Activated CD8-positive, alpha-beta T cell treated with anti-CD3 and anti-CD28 coated beads for 36 hours (primary cell): ENCODE data around the gene GNAL. TPM values are rescaled to one million over a fixed set of nuclear protein-coding genes. Genes with fewer than 3 reads are reported as not detected.

Source experiments
- ATAC-seq: fragments of 200-7000 bp; cut with Tn5 transposase; one replicate; pipeline ENCODE4 v1.10.0; 2021; ENCODE audit warnings: mild to moderate bottlenecking, moderate library complexity
- CTCF ChIA-PET: fragments of 350-600 bp; sonication (Branson Sonifier 250); formaldehyde crosslinking; loops from one replicate; lab custom pipeline; 2021; ENCODE audit warnings: antibody characterized with exemption; lab: Charles Lee
- POLR2A ChIA-PET: fragments of 350-600 bp; sonication (Branson Sonifier 250); formaldehyde crosslinking; loops from one replicate; lab custom pipeline; 2021; ENCODE audit warnings: antibody characterized with exemption; lab: Charles Lee
- DNase-seq: peaks from one replicate; pipeline ENCODE4 v3.0.0-alpha.2; 2020
- H3K27ac Mint-ChIP-seq: one replicate; pipeline ENCODE4 v1.8.0; 2021; ENCODE audit warnings: mild to moderate bottlenecking, mixed read lengths
- H3K27me3 Mint-ChIP-seq: one replicate; pipeline ENCODE4 v1.8.0; 2021; ENCODE audit warnings: mixed read lengths
- H3K36me3 Mint-ChIP-seq: one replicate; pipeline ENCODE4 v1.8.0; 2021; ENCODE audit warnings: low read depth, mixed read lengths
- H3K4me1 Mint-ChIP-seq: one replicate; pipeline ENCODE4 v1.8.0; 2021; ENCODE audit warnings: low read depth, mixed read lengths
- H3K4me3 Mint-ChIP-seq: one replicate; pipeline ENCODE4 v1.8.0; 2021; ENCODE audit warnings: mild to moderate bottlenecking, moderate library complexity, mixed read lengths
- H3K9me3 Mint-ChIP-seq: one replicate; pipeline ENCODE4 v1.8.0; 2021; ENCODE audit warnings: mixed read lengths
- CTCF ChIP-seq: fragments of 200-600 bp; IDR thresholded peaks from one replicate; pipeline ENCODE4 v1.8.0; 2022; ENCODE audit warnings: antibody characterized with exemption, mild to moderate bottlenecking
- intact Hi-C: fragments of 100-400 bp; cut with micrococcal nuclease; formaldehyde crosslinking; loops from one replicate; pipeline ENCODE4 v1.10.0; 2022
- total RNA-seq, 2 experiments: library from RNA; stranded (reverse); gene quantifications; one replicate each; pipeline ENCODE4 v1.2.3, GENCODE V29; 2021

GNAL gene
- total RNA-seq, 2 experiments from 2014 or later = 0.11 TPM; not detected in 1

GRCh38 chr18:11667578-11667977, 21.5 kb upstream of the GNAL start:
- intact Hi-C loops = no loop called here
- no peak overlapping the region for H3K4me3 Mint-ChIP-seq
- H3K4me1 Mint-ChIP-seq = no peaks in the 10 kb centered on the region
- H3K27me3 Mint-ChIP-seq = no peaks in the 10 kb centered on the region
- DNase-seq (no peak), ATAC-seq (no peak)
- no peak for TF ChIP-seq CTCF
- ChIA-PET CTCF (interaction anchor here (4.1 kb wide), 1 partner anchor 12 kb away, joined by 25 read pairs; no protein-coding TSS in a partner anchor), POLR2A (no interaction called here)
- H3K27ac Mint-ChIP-seq = no peak overlapping the region
- H3K9me3 Mint-ChIP-seq = no peaks in the 10 kb centered on the region
- H3K36me3 Mint-ChIP-seq = no peaks in the 10 kb centered on the region

GRCh38 chr18:11668441-11669169, 20.5 kb upstream of the GNAL start:
- no peak for ATAC-seq
- no peaks in the 10 kb centered on the region for H3K9me3 Mint-ChIP-seq
- no peak for TF ChIP-seq CTCF
- ChIA-PET POLR2A (no interaction called here), CTCF (interaction anchor here (0.7 to 4.1 kb wide), 2 partner anchors 13 to 116 kb away, joined by 3 to 25 read pairs; no protein-coding TSS in a partner anchor)
- no peaks in the 10 kb centered on the region for H3K36me3 Mint-ChIP-seq
- no peaks in the 10 kb centered on the region for H3K27me3 Mint-ChIP-seq
- intact Hi-C loops = no loop called here
- no peak for DNase-seq
- no peak overlapping the region for H3K4me3 Mint-ChIP-seq
- H3K4me1 Mint-ChIP-seq = no peaks in the 10 kb centered on the region
- no peak overlapping the region for H3K27ac Mint-ChIP-seq

- Mint-ChIP-seq H3K27me3 (no peaks in the 10 kb centered on the region), H3K4me1 (no peaks in the 10 kb centered on the region), H3K27ac (no peak overlapping the region), H3K9me3 (no peaks in the 10 kb centered on the region), H3K4me3 (no peak overlapping the region), H3K36me3 (no peaks in the 10 kb centered on the region)
- ChIA-PET CTCF (interaction anchor here (0.7 to 4.1 kb wide), 3 partner anchors 14 to 116 kb away, joined by 3 to 25 read pairs (median 3); no protein-coding TSS in a partner anchor), POLR2A (no interaction called here)
- DNase-seq = no peak
- intact Hi-C loops = no loop called here
- ATAC-seq = no peak
- TF ChIP-seq CTCF = no peak
These were observed 19.7 kb upstream of the GNAL start for GRCh38 chr18:11669271-11669947.

GRCh38 chr18:11669948-11670275, 19.2 kb upstream of the GNAL start:
- Mint-ChIP-seq H3K4me1 (no peaks in the 10 kb centered on the region), H3K27ac (no peak overlapping the region), H3K27me3 (no peaks in the 10 kb centered on the region), H3K4me3 (no peak overlapping the region), H3K9me3 (no peaks in the 10 kb centered on the region), H3K36me3 (no peaks in the 10 kb centered on the region)
- intact Hi-C loops = no loop called here
- no peak for TF ChIP-seq CTCF
- ChIA-PET CTCF (interaction anchor here (0.9 kb wide), 1 partner anchor 14 kb away, joined by 3 read pairs; no protein-coding TSS in a partner anchor), POLR2A (no interaction called here)
- no peak for ATAC-seq
- no peak for DNase-seq

- ChIA-PET CTCF (no interaction called here), POLR2A (no interaction called here)
- Mint-ChIP-seq H3K4me1 (no peaks in the 10 kb centered on the region), H3K27ac (no peak overlapping the region), H3K27me3 (peaks cover 3% of the 10 kb centered on the region), H3K9me3 (no peaks in the 10 kb centered on the region), H3K4me3 (no peak overlapping the region), H3K36me3 (no peaks in the 10 kb centered on the region)
- intact Hi-C loops = no loop called here
- ATAC-seq (no peak), DNase-seq (no peak)
- no peak for TF ChIP-seq CTCF
These were observed 17.9 kb upstream of the GNAL start for GRCh38 chr18:11671156-11671555.
